NCI-H748 (cell line): Measurements from ENCODE around the gene SHQ1.
A peak's percentile ranks its signal among the peaks of the same experiment; 100 is the strongest.
"Not testable (repeated sequence)": the region's sequence is repeated elsewhere in the genome, so short reads cannot be mapped to it uniquely, and the experiment has no call there.

Experiments used
- DNase-seq: peaks from one replicate; lab custom pipeline; 2025; ENCODE audit not compliant: unreplicated experiment; lab: John Stamatoyannopoulos, UW

Gene SHQ1

GRCh38 chr3:72722930-72723726 lies 125.1 kb downstream of the SHQ1 start:
- peak; percentile 55 for DNase-seq

- DNase-seq = no peak
These were observed 126.4 kb downstream of the SHQ1 start for GRCh38 chr3:72721683-72722381.

- peak; percentile 44 for DNase-seq
These were observed 127.7 kb downstream of the SHQ1 start for GRCh38 chr3:72720566-72720965.

GRCh38 chr3:72719137-72719536 lies 129.1 kb downstream of the SHQ1 start:
- no peak for DNase-seq

GRCh38 chr3:72714135-72714534 lies 134.1 kb downstream of the SHQ1 start:
- DNase-seq = not testable (repeated sequence)

- DNase-seq = not testable (repeated sequence)
These were observed 137.8 kb downstream of the SHQ1 start for GRCh38 chr3:72710471-72710870.

GRCh38 chr3:72708441-72708840 lies 139.8 kb downstream of the SHQ1 start:
- DNase-seq = no peak

GRCh38 chr3:72702997-72703396 lies 145.2 kb downstream of the SHQ1 start:
- DNase-seq = no peak

- DNase-seq = no peak
These were observed 145.9 kb downstream of the SHQ1 start for GRCh38 chr3:72702390-72702789.

- no peak for DNase-seq
These were observed 148.1 kb downstream of the SHQ1 start for GRCh38 chr3:72700106-72700505.

GRCh38 chr3:72699631-72700030 lies 148.6 kb downstream of the SHQ1 start:
- DNase-seq = no peak
